Mucosa of stomach (tissue), 1 donor: ENCODE data around the gene CCDC27.

Source experiments
- H3K27me3 ChIP-seq: one replicate; pipeline ENCODE4 v1.7.0; 2013; ENCODE audit warnings: mild to moderate bottlenecking, low read length; ENCODE audit not compliant: control insufficient read depth, insufficient read depth
- H3K36me3 ChIP-seq: one replicate; pipeline ENCODE4 v1.7.0; 2013; ENCODE audit warnings: low read length; ENCODE audit not compliant: control insufficient read depth, insufficient read depth
- H3K4me1 ChIP-seq: one replicate; pipeline ENCODE4 v1.7.0; 2013; ENCODE audit warnings: mild to moderate bottlenecking, low read length; ENCODE audit not compliant: control insufficient read depth, insufficient read depth
- H3K4me3 ChIP-seq: one replicate; pipeline ENCODE4 v1.7.0; 2013; ENCODE audit warnings: low read length
- H3K9ac ChIP-seq: one replicate; pipeline ENCODE4 v1.7.0; 2013; ENCODE audit warnings: mild to moderate bottlenecking, low read length, moderate library complexity
- H3K9me3 ChIP-seq: one replicate; pipeline ENCODE4 v1.7.0; 2013; ENCODE audit warnings: mild to moderate bottlenecking, low read length, moderate library complexity; ENCODE audit not compliant: control insufficient read depth
- donor health status: Pancreatic carcinoma.

Gene CCDC27

GRCh38 chr1:3771108-3772026 is 19.1 kb downstream of the CCDC27 start:
- H3K27me3 ChIP-seq = peaks cover 22% of the 10 kb centered on the region
- H3K9me3 ChIP-seq = no peaks in the 10 kb centered on the region
- H3K9ac ChIP-seq = no peak overlapping the region
- H3K4me3 ChIP-seq = no peak overlapping the region
- peaks cover 21% of the 10 kb centered on the region for H3K4me1 ChIP-seq
- no peaks in the 10 kb centered on the region for H3K36me3 ChIP-seq

GRCh38 chr1:3772027-3772714 is 19.9 kb downstream of the CCDC27 start:
- no peak overlapping the region for H3K4me3 ChIP-seq
- H3K27me3 ChIP-seq = peaks cover 22% of the 10 kb centered on the region
- peak overlapping the region; percentile 8 for H3K9ac ChIP-seq
- no peaks in the 10 kb centered on the region for H3K9me3 ChIP-seq
- peaks cover 23% of the 10 kb centered on the region for H3K4me1 ChIP-seq
- H3K36me3 ChIP-seq = no peaks in the 10 kb centered on the region

GRCh38 chr1:3772715-3773571 is 20.7 kb downstream of the CCDC27 start, which contains the start of gene SMIM1:
Gene SMIM1 (plus strand): TSS chr1:3772749. CDS start chr1:3775374, 2,625 bp downstream.
- no peaks in the 10 kb centered on the region for H3K9me3 ChIP-seq
- H3K9ac ChIP-seq = peak within 1 kb of the TSS; percentile 8

GRCh38 chr1:3773572-3774275 is 21.5 kb downstream of the CCDC27 start:
- Histone ChIP-seq H3K4me1 (peaks cover 23% of the 10 kb centered on the region), H3K4me3 (no peak overlapping the region), H3K9ac (no peak overlapping the region), H3K36me3 (no peaks in the 10 kb centered on the region), H3K9me3 (no peaks in the 10 kb centered on the region), H3K27me3 (peaks cover 22% of the 10 kb centered on the region)

More at GRCh38 chr1:3772715-3773571, 20.7 kb downstream of the CCDC27 start, which contains the start of gene SMIM1:
- Histone ChIP-seq H3K4me1 (peaks cover 23% of the 10 kb centered on the region), H3K27me3 (peaks cover 22% of the 10 kb centered on the region), H3K4me3 (no peak within 1 kb of the TSS), H3K36me3 (no peaks in the 10 kb centered on the region)

DNA sequence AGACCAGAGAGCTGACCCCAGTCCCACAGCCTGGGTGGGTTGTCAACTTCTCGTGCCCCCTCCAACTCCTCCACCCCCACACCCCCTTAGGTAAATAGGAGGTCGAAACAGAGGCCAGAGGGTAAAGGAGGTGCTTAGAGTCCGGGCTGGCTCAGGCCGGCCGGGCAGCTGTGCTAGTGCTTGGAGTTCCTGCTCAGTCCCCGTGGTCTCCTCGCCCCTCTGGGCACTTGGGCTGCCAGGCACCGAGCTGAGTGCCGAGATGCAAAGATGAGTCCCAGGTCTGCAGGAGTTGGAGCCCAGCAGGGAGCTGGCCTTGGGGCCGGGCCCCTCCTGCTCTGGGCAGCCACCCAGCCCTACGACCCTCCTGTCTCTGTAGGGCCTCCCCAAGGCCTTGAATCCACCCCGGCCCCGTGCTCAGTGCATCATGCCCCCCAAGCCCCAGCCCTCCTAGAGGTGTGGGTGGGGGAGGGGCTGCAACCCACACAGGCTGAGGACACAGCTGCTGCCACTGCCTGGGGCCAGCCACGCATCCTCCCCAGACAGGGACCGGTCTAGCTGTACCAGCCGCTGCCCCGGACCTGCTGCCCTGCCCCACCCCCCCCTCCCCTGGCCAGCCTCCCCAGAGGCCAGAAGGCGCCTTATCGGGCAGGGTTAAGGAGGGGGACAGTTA is 22.2 kb downstream of the CCDC27 start:
- Histone ChIP-seq H3K4me1 (peaks cover 23% of the 10 kb centered on the region), H3K9me3 (no peaks in the 10 kb centered on the region), H3K9ac (no peak overlapping the region), H3K27me3 (peaks cover 22% of the 10 kb centered on the region), H3K36me3 (no peaks in the 10 kb centered on the region), H3K4me3 (no peak overlapping the region)

- Histone ChIP-seq H3K9ac (no peak overlapping the region), H3K9me3 (no peaks in the 10 kb centered on the region), H3K27me3 (peaks cover 21% of the 10 kb centered on the region), H3K4me3 (no peak overlapping the region), H3K36me3 (no peaks in the 10 kb centered on the region), H3K4me1 (peaks cover 23% of the 10 kb centered on the region)
These were observed 22.8 kb downstream of the CCDC27 start for GRCh38 chr1:3774946-3775489.

DNA sequence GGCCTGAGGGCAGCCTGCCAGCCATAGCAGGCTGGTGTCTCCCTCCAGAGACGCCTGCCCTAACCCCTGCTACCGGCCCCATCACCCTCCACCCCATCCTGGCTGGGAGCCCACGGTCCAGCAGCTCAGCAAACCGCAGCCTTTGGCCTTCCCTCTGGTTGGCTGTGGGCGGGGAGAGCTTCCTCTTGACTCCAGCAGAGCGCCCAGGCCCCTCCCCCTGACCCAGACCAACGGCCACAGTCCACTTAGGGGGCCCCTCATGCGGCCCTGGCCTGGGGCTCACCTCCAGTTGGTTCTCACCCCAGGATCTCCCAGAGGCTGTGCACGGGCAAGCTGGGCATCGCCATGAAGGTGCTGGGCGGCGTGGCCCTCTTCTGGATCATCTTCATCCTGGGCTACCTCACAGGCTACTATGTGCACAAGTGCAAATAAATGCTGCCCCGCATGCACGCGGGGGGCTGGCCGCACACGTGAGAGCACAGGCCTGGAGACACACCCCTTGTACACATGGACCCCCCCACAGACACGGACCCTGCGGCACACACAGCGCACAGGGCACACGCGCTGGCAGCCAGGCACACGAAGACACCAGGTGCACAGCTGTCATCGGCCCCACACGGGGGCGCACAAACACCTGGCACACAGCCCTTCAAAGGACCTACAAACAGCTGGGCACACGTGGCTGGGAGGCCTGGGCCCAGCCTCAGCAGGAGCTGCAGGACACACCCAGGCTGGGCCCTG is 23.4 kb downstream of the CCDC27 start:
- Histone ChIP-seq H3K4me3 (no peak overlapping the region), H3K9me3 (no peaks in the 10 kb centered on the region), H3K4me1 (peaks cover 23% of the 10 kb centered on the region), H3K36me3 (no peaks in the 10 kb centered on the region), H3K27me3 (peaks cover 14% of the 10 kb centered on the region), H3K9ac (no peak overlapping the region)

- Histone ChIP-seq H3K9me3 (no peaks in the 10 kb centered on the region), H3K4me1 (peaks cover 21% of the 10 kb centered on the region), H3K4me3 (no peak overlapping the region), H3K9ac (no peak overlapping the region), H3K27me3 (peaks cover 8% of the 10 kb centered on the region), H3K36me3 (peaks cover 5% of the 10 kb centered on the region)
These were observed 24.1 kb downstream of the CCDC27 start for GRCh38 chr1:3776231-3776961.

DNA sequence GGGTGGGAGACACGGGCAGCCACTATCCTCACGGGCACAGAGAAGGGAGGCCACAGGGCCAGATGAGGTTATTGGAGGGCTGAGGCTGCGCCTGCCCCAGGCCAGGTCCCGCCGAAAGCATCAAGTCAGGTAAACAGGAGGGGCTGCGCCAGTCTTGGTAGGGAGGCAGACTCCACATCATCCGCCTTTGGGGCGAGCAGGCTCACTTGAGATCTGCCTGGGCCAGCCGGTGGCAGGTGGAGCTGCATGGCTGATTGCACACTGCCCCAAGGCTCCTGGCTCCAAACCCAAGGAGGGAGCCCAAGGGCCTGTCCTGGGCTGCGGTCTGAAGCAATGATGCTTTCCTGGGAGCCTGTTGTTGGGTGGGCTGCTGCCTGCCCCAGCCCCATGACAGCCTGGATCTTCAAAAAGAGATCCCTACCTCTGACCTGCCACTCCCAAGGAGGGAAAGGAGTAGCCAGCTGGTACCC is 24.9 kb downstream of the CCDC27 start:
- Histone ChIP-seq H3K36me3 (peaks cover 5% of the 10 kb centered on the region), H3K9ac (no peak overlapping the region), H3K4me3 (no peak overlapping the region), H3K27me3 (peaks cover 3% of the 10 kb centered on the region), H3K9me3 (no peaks in the 10 kb centered on the region), H3K4me1 (peaks cover 15% of the 10 kb centered on the region)
